Breast epithelium (tissue), 4 donors: ENCODE measurements around the gene NOSTRIN. TPM values are rescaled to one million over a fixed set of nuclear protein-coding genes. Genes with fewer than 3 reads are reported as not detected.
"Not testable (repeated sequence)": the region's sequence is repeated elsewhere in the genome, so short reads cannot be mapped to it uniquely, and the experiment has no call there.

Source experiments
- DNase-seq, 2 donors: peaks; one replicate each; pipeline ENCODE4 v3.0.0-alpha.2; 2019; ENCODE audit warnings: low spot score in 2 of 2
- H3K27ac ChIP-seq, 2 donors: fragments of 200-600 bp; sonication (generic) in 1 of 2; one replicate each; pipeline ENCODE4 v1.5.1; 2016 to 2019; ENCODE audit warnings: mild to moderate bottlenecking in 1 of 2
- H3K27me3 ChIP-seq, 2 donors: fragments of 200-600 bp; sonication (generic) in 1 of 2; one replicate each; pipeline versions ENCODE4 v1.5.1 to v1.6.0; 2017 to 2019; ENCODE audit warnings: control low read depth in 1 of 2, mild to moderate bottlenecking in 1 of 2
- H3K36me3 ChIP-seq: fragments of 200-600 bp; one replicate; pipeline ENCODE4 v1.5.1; 2019
- H3K4me1 ChIP-seq, 2 donors: fragments of 200-600 bp; sonication (generic); one replicate each; pipeline ENCODE4 v1.5.1; 2016 to 2019; ENCODE audit warnings: control low read depth in 1 of 2
- H3K4me3 ChIP-seq, 3 donors: fragments of 200-600 bp; sonication (generic); 1 replicate in 2 of 3; 2 replicates in 1 of 3; pipeline ENCODE4 v1.5.1; 2016 to 2019; ENCODE audit warnings: mild to moderate bottlenecking in 3 of 3, moderate library complexity in 2 of 3
- H3K9me3 ChIP-seq, 2 donors: fragments of 200-600 bp; sonication (generic) in 1 of 2; one replicate each; pipeline ENCODE4 v1.5.1; 2016 to 2019; ENCODE audit warnings: control low read depth in 1 of 2
- CTCF ChIP-seq, 3 donors: fragments of 450-650 bp; IDR thresholded peaks; one replicate each; pipeline ENCODE4 v1.5.1; 2016 to 2017; ENCODE audit warnings: antibody characterized with exemption in 3 of 3, mild to moderate bottlenecking in 3 of 3, moderate library complexity in 3 of 3
- POLR2A ChIP-seq: fragments of 450-650 bp; IDR thresholded peaks from one replicate; pipeline ENCODE4 v1.6.1; 2016; ENCODE audit warnings: antibody characterized with exemption, mild to moderate bottlenecking, moderate library complexity
- POLR2AphosphoS5 ChIP-seq, 3 donors: sonication (generic); formaldehyde crosslinking; IDR thresholded peaks; one replicate each; pipeline ENCODE4 v1.6.1; 2017; ENCODE audit warnings: antibody characterized with exemption in 3 of 3
- intact Hi-C: fragments of 100-400 bp; cut with DNase I; formaldehyde crosslinking; loops from one replicate; pipeline ENCODE4 v1.15.1; 2023; ENCODE audit warnings: low total_unique reads
- total RNA-seq, 3 donors: library from RNA; depleted of rRNA; stranded (reverse); fragments of >200 nt; gene quantifications; one replicate each; pipeline ENCODE4 v1.1.0, GENCODE V29; 2016

Gene NOSTRIN
- total RNA-seq, 3 donors from 2014 or later: 35.0 to 73.7 (median 35.9) TPM

DNA sequence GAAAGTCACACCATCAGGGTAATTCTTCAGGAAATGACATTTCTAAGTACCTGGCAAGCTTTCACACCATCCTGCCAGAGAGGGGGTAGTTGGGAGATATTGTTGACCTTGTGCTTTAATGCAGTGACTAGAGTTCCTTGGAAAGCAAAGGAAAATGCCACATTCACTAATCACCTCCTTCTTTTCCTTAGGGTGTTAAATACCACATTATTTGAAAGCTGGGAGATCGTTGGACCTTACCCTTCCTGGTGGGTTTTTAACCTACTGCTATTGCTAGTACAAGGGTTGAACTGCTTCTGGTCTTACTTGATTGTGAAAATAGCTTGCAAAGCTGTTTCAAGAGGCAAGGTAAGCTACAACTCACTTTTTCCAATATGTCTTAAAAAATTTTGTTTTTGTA is 37.0 kb upstream of the NOSTRIN start:
- no peaks in the 10 kb centered on the region for H3K4me1 ChIP-seq
- H3K9me3 ChIP-seq: no peaks in the 10 kb centered on the region
- TF ChIP-seq CTCF (IDR thresholded peaks at IDR 0.05) (no peak), POLR2A (no peak), POLR2AphosphoS5 (IDR thresholded peaks at IDR 0.05) (no peak)
- no peaks in the 10 kb centered on the region for H3K27me3 ChIP-seq
- no peak overlapping the region for H3K27ac ChIP-seq
- no peak for DNase-seq
- H3K4me3 ChIP-seq: no peak overlapping the region
- no peaks in the 10 kb centered on the region for H3K36me3 ChIP-seq
- intact Hi-C loops: loop anchor here (2.0 kb wide), 1 partner anchor 47 kb away; no protein-coding TSS in a partner anchor

- intact Hi-C loops: no loop called here
- DNase-seq: peak; percentile 24 to 71
- H3K4me1 ChIP-seq: no peaks in the 10 kb centered on the region
- peak overlapping the region in 1 of 2 donors; percentile 50 for H3K27ac ChIP-seq
- no peaks in the 10 kb centered on the region for H3K27me3 ChIP-seq
- H3K4me3 ChIP-seq: no peak overlapping the region
- no peaks in the 10 kb centered on the region for H3K9me3 ChIP-seq
- no peak for TF ChIP-seq CTCF (IDR thresholded peaks at IDR 0.05)
- no peak for TF ChIP-seq POLR2A
- no peak for TF ChIP-seq POLR2AphosphoS5 (IDR thresholded peaks at IDR 0.05)
- H3K36me3 ChIP-seq: no peaks in the 10 kb centered on the region
Measured at GRCh38 chr2:168766600-168766999, 35.8 kb upstream of the NOSTRIN start.

DNA sequence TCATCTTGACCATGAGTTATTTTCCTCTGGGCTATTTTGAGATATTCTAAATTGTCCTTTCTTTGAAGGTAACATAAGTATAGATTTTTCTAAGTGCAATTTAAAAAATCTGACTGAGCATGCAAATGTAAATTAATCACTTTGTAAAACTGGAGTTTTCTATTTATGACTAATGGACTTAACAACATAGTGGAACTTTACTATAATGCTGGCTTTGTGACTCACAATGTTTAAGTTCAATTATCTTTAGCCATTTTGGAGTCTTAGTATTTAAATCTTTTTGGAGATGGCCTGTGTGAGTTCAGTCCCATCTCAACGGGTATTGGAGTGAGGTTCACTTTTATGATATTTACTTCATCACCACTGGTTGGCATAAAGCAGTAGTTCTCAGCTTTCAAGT is 35.2 kb upstream of the NOSTRIN start:
- Histone ChIP-seq H3K4me1 (no peaks in the 10 kb centered on the region), H3K27me3 (no peaks in the 10 kb centered on the region), H3K9me3 (no peaks in the 10 kb centered on the region), H3K36me3 (no peaks in the 10 kb centered on the region), H3K4me3 (no peak overlapping the region), H3K27ac (no peak overlapping the region)
- intact Hi-C loops: no loop called here
- DNase-seq: no peak
- TF ChIP-seq POLR2AphosphoS5 (IDR thresholded peaks at IDR 0.05): no peak
- no peak for TF ChIP-seq CTCF (IDR thresholded peaks at IDR 0.05)
- no peak for TF ChIP-seq POLR2A

DNA sequence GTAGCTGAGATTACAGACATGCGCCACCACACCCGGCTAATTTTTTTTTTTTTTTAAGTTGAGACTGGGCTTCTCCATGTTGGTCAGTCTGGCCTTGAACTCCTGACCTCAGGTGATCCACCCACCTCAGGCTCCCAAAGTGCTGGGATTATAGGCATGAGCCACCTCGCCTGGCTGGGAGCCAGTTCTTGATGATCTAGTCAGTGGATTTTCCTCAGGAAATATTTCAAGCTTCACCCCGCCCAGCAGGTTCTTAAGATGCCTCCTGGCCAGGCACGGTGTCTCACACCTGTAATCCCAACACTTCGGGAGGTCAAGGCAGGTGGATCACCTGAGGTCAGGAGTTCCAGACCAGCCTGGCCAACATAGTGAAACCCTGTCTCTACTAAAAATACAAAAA is 34.1 kb upstream of the NOSTRIN start:
- H3K27me3 ChIP-seq, intact Hi-C loops, H3K9me3 ChIP-seq: not testable (repeated sequence)

GRCh38 chr2:168770796-168771195 is 31.6 kb upstream of the NOSTRIN start:
- intact Hi-C loops: no loop called here
- DNase-seq: no peak
- H3K4me1 ChIP-seq: no peaks in the 10 kb centered on the region
- TF ChIP-seq POLR2A (no peak), POLR2AphosphoS5 (IDR thresholded peaks at IDR 0.05) (no peak), CTCF (IDR thresholded peaks at IDR 0.05) (no peak)
- H3K27me3 ChIP-seq: no peaks in the 10 kb centered on the region
- no peak overlapping the region for H3K4me3 ChIP-seq
- H3K9me3 ChIP-seq: no peaks in the 10 kb centered on the region
- H3K36me3 ChIP-seq: no peaks in the 10 kb centered on the region
- no peak overlapping the region for H3K27ac ChIP-seq

More for the DNA sequence above, 34.1 kb upstream of the NOSTRIN start:
- H3K27ac ChIP-seq, H3K4me3 ChIP-seq, H3K4me1 ChIP-seq, DNase-seq, H3K36me3 ChIP-seq: not testable (repeated sequence)

- DNase-seq: no peak
- TF ChIP-seq CTCF (IDR thresholded peaks at IDR 0.05): no peak
- no peak for TF ChIP-seq POLR2A
- no peak for TF ChIP-seq POLR2AphosphoS5 (IDR thresholded peaks at IDR 0.05)
- intact Hi-C loops: no loop called here
Measured at GRCh38 chr2:168772704-168773103, 29.7 kb upstream of the NOSTRIN start.

More at GRCh38 chr2:168772704-168773103, 29.7 kb upstream of the NOSTRIN start:
- Histone ChIP-seq H3K27me3 (no peaks in the 10 kb centered on the region), H3K9me3 (no peaks in the 10 kb centered on the region), H3K4me1 (no peaks in the 10 kb centered on the region), H3K4me3 (no peak overlapping the region), H3K36me3 (no peaks in the 10 kb centered on the region), H3K27ac (no peak overlapping the region)
